Occipital lobe (tissue), 2 donors: Measurements from ENCODE around the gene POLN. TPM values are rescaled to one million over a fixed set of nuclear protein-coding genes. Genes with fewer than 3 reads are reported as not detected.

Source experiments
- DNase-seq: peaks from one replicate; lab custom pipeline; 2025; lab: John Stamatoyannopoulos, UW
- total RNA-seq: library from RNA; depleted of rRNA; stranded (reverse); fragments of >200 nt; gene quantifications from one replicate; pipeline ENCODE4 v1.2.3, GENCODE V29; 2014

POLN gene
- total RNA-seq, 1 donor from 2014 or later: 7.8 TPM

DNA sequence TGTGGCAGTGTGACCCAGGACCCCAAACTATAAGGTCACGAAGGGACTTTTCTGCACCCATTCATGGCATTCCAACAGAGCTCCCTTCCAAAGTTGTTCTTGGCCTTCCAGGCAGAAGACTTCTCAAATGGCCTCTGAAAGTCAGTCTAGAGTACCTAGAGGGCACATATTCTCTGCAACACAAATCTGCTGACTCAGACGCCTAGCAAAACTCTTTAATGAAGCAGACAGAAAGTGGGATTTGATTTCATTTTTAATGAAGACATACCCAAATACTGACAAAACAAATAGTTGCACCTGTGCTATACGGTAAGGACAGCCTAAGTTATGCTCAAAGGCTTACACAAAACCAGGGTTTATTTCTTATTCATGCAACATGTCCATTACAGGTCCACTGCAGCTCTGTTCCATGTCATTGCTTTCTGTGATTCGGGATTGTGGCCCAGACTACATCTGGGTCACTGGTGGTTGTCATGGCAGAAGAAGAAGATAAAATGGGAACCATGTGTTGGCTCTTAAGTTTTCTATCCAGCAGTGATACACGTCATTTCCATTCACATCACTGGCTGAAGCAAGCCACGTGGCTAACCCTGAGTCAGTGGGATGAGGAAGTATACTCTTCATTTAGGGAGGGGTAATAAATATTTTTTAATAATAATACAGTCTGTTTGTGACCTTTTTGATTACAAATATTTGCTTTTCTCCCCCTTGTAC, 125.1 kb downstream of the POLN start:
- DNase-seq: no peak

DNA sequence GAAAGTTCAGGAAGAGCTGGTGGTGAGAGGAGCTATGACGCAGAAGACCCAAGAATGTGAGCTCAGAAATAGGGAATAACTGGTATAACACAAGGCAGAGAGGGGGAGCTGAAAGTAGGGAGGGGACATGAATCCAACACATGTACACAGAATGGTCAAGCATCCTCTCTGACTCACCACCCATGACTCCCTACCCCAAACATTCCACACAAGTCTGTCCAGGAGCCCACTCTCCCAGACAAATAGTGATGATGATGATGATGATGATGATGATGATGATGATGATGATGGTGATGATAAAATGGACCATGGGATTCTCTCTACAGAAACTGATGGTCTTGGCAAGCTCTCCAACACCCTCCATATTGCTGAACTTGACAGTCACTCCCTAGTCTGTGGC, 136.4 kb downstream of the POLN start:
- DNase-seq: no peak

DNA sequence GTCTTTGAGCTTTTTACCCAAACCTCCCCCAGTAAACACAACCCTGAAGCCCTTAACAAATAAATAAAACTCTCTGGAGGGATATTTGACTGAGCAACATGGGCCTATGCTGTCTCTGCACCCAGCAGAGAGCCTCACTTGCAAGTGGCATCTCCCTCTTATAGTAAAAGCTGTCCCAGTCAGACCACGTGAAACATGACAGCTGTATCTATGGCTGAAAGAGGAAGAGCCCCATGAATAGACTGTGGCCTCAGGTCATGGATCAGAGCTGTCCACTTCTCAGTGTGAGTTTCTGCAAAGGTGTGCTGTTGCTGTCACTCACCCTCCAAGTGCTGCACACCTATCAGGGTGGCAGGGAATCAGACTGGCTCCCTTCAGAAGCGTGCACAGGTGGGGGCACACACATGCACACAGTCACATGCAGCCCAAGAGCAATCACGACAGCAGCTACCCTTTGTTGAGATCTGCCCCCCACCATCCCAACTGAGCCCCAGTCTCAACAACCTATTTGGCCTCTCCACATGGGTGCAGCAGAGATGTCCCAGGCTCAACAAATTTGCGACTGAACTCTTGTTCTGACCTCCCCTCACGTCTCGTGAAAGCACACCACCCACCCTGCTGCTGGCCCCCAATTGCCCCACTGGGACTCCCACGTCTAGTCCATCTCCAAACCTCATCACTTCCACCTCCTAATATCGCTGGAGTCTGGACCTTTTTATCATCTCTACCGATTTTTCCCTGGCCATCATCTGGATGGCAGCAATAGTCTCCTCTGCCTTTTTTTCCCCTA, 137.2 kb downstream of the POLN start:
- no peak for DNase-seq

DNA sequence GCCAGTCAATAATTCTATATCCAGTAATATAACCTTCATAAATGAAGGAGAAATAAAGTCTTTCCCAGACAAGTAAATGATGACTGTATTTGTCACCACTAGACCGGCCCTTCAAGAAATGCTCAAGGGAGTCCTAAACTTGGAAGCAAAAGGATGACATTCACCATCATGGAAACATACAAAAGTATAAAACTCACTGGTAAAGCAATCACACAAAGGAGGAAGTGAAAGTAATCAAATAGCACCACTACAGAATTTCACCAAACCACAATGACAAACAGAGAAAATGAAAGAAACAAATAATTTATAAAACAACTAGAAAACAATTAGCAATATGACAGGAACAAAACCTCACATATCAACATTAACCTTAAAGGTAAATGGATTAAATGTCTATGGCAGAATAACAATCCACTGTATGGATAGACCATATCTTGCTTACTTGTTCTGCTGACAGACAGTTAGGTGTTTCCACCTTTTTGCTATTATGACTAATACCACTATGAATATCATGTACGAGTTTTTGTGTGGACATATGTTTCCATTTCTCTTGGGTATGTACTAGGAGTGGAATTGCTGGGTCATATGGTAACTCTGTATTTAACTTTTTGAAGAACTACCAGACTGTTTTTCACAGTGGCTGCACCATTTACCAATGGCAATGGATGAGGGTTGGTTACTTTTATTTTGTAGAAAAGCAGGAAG, 137.9 kb downstream of the POLN start:
- no peak for DNase-seq

DNA sequence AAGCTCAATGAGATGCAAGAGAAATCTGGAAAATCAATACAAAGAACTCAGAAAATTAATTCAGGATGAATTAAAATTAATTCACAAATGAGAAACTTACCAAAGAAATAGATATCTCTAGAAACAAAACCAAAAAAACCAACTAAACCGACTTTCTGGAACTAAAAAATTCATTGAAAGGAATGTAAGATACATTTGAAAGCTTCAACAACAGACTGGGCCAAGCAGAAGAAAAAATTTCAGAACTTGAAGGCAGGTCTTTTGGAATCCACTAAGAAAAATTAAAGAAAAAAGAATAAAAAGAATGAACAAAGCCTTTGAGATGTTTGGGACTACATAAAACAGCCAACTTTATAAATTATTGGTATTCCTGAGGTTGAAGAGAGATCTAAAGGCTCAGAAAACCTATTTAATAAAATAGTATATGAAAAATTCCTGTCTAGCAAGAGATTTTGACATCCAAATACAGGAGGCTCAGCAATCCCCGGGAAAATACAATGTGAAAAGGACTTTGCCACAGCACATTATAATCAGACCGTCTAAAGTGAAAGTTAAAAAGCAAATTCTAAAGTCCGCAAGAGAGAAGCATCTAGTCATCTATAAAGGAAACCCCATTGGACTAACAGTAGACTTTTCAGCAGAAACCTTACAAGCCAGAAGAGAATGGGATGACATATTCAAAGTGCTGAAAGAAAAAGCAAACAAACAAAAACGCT, 138.6 kb downstream of the POLN start:
- no peak for DNase-seq

DNA sequence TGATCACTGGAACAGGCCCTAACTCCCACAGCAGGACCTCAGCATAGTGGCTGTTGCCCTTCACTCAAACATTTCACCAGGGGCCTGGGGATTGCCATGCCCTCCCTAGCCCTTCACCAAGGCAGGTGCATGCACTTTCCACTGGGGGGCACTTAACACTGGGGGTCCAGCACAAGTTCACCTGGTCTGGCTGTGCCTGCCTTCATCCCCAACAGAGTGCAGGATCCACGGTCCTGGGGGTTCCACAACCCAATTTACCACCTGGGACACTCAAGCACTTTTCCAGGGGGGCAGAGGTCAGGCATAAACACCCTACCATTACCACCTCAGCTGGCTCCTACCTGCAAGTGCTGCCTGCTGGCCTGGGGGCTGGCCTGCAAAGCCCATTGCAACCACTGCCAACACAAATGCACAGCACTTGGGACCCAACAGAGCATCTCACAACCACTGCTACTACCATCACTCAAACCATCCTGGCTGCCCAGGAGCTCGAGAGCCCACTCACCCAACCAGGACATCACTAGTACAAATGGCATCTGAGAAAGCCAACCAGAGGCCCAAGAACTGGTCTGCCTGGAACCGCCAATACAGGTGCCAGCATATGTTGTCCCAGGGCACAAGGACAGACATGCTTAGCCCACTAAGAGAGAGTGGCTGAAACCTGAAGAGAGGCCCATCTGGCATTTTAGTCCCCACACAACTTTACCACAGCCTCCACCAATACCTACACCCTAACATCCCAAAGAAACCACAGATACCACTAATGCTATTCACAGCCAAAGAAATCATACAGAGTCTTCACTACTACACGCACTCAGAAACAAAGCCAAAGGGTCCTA, 139.7 kb downstream of the POLN start:
- no peak for DNase-seq

DNA sequence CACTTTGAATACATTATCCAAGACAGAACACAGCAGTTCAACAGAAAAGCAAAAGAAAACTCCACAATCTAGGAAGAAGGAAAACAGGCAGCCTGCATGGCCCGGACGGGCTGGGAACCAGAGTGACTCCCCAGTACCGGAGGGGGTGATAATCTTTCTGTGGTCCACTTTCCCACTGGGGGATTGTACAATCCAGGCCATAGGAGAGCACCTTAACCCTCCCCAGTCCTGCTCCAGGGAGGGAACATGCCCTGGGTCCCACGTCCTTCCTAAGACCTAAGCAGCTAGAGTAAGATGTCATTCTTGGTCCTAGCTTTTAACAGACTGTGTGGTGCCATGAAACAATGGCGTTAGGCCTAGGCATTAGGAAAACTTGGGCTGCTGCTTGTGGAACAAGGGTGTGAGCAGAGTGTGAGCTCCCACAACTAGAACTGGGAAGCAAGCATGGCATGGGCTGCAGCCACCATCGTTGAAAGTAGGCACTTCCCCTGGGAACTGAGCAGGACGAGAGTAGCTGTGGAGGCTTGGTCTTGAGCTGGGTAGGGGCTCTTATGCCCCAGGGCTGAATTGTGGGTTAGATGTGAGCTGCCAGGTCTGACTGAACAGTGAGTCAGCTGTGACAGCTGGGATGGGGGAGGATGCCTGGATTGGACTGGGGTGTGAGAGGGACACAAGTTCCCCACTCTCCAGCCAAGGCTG, 140.4 kb downstream of the POLN start:
- DNase-seq: no peak

DNA sequence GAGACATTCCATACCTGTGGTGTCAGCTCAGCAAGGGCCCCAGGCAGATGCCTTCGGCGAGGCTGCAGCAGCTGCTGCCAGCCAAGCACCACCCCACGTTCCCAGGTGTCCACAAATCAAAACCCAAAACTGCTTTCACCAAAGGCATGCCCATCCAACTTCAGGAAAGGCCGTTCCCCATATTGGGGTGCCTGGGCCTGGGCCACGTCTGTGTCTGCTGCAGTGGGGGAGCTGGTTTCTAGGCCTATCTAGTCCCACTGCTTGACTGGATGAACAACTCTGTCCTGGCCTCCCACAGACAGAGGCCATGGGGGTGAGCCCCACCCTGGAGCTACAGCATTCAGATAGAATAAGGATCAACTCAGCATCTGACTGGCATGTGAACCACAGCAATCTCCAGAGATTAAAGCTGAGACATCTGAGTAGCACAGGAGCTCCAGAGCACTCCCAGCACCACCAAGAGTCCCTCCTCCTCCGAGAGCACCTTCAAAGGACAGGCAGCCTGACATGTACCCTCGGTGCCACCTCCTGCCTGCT, 145.8 kb downstream of the POLN start:
- DNase-seq: no peak

DNA sequence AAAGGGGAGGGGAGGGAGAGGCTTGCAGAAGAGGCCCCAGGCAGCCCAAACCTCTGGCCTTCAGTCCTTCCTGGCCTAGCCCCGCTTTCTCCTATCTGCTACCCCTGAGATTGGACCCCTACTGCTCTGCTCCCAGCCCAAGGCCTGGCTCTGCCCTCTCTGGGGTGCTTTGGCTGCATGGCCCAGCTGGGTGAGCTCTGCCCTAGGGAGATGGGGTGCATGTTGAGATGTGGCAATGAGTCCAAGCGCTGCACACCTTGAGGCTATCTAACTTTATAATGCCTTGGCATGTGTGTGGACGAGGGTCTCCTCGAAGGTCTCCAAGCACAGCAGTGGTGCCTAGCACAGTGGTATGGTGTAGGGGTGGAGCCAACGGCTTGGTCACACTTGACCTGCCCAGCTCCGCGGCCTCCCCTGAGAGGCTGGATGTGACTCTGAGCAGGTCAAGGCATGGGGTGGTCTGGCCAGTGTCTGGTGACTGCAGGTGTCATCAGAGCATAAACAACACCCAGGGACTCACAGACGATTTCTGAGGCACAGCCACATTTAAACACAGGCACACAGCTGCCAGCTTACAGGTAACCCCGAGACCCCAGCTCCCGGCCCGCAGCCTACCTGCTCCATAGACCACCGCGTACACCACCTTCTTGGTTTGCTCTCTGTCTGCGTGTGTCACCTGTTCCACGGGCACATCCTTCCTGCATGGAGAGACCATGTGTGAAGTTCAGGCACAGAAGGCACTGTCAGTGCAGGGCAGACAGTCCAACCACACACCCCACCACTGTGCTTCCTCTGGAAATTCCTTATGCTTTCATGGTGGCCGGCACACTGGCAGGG, 146.5 kb downstream of the POLN start:
- no peak for DNase-seq

DNA sequence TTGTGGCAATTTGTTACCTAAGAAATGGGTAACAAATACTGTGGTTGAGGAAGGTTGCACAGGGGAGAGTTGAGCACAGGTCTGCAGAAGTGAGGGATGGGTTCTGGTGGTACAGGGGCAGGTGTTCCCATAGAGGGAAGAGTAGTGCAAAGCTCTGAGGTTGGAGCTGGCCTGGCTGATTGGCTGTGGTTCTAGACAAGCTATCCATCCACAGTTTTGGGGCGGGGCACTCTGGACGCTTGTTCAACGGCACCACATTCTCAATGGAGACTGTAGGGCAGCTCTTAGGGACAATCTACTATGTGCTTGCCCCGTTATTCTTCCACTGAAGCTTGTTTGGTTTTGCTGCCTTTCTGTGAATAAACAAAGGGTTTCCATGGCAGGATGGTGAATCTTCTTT, 147.4 kb downstream of the POLN start:
- no peak for DNase-seq

DNA sequence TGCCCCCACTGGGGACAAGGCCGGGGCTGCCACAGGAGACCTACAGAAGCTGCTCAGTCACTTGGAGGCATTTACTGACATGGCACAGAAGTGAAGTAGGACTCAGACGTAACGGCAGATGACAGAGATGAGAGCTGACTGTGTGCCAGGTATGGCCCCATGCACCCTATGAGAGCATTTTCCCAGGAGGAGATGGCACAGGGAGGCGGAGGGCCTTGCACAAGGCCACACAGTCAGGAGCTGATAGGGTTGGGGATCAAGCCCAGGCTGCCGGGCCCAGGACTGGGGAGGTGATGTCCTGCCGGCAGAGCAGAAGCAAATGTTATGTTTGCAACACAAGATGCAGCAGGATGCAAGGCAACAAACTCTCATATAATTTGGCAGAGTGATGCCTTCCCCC, 148.7 kb downstream of the POLN start:
- DNase-seq: no peak

DNA sequence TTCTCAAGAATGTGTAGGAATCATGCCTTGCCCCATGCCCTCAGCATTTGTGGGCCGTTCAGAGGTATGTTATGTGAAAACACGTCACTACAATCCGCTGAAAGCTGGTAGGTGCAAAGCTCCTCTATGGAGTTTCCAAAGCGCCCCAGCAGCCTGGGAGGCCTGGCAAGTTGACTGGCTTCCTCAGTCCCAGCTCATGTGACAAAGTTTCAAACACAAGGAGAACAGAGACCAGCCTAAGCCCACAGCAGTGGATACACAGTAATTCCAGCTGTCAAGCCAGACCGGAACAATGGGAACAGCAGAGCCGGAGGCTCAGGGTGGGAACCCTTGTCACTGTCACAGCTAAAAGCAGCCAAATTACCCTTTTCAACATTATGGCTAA, 149.3 kb downstream of the POLN start:
- DNase-seq: no peak

DNA sequence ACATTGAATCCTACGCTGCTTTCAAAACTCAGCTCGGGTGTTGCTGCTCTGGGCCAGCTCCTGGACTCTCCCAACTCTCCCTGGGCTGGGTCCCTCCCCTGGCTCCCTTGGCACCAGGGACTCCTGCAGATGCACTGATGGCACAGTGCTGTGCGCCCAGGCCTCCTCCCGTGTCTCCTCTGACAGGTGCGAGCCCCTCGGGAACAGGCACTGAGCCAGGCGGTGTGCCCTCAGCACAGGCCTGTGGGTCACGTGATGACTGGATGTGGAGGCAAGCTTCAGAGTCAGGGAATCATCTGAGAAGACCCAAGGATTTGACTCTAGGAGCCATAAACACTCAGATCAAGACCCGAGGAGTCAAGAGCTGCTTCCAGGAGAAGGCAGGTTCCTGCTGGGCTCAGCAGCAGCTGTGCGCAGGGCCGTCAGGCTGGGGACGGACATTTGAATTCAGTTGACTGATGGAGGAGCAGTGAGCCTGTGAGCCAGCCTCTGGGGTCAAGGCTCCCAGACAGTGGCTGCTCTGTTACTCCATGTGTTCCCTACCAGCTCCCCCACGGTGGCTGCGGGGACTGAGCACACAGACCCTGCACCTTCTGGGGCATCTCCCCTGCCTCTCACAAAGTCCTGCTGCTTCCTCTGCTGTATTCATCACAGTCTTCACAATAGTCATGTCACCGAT, 149.8 kb downstream of the POLN start:
- DNase-seq: no peak

DNA sequence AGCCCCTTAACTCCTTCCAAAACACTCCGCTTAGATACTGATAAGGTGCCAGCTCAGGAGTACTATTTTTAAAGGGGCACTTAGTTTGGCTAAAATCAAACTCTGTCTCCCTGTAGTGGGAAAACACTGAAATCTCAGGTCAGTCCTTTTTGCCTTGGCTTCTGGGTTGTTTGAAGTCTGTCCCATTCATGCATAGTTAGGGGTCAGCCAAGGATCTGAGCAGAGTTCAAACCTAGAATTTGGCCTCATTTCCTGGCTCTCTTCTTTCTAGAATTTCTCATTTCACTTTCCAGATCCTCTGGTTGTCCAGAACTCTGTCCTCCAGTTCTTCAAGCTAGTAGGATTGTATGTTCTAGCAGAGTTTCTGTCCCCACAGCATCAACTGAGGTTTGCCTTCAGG, 151.3 kb downstream of the POLN start:
- no peak for DNase-seq

DNA sequence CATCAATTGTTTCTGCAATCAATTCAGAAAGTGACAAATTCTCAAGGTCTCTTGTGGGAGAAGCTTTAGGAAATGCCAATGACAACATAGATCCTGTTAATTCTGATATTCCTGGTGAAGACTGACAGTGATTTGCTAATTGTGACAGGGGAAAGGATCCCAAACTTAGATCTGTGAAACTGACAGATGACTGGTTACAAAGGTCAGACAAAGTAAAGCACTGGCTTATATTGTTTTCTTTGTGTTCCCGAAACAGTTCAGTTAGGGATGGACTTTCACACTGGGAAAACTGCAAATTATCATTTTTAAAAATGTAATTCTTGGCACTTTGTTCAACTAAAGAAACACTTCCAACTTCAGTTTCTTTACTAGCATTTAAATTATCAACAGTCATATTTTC, 152.7 kb downstream of the POLN start:
- no peak for DNase-seq

DNA sequence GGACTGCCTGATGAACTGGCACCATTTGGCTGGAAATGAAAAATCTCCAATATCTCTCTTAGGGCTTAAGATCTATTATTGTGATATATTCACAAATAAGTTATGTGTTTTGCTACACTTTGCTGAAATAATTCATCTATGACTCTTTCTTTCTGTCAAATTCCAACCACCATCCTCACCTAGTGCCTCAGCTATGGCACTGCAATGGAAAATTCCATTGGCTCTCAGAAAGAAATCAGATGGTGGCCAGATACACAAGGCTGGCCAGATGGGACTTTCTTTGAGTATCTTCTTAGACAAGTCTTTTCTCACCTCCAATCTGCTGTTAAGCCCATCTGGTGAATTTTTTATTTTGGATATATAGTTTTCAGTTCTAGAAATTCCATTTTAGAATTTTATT, 154.8 kb downstream of the POLN start:
- no peak for DNase-seq

DNA sequence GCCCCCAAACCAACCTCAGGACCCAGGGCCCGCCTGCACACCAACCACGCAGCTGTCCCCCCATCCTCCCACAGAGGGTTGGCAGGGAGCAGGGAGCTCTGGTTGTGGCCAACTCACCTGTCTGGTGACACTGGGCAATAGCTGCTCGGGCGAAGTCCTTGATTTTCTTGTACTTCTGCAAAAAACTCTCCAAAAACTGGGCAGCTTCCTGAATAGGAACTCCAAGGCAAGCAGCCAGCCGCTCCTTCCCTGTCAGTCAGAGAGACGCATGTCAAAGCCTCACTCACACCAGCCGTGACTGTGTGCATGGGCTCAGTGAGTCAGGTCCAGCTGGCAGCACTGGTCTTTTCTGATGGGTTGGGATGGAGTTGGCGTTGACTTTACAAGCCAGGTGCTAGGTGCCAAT, 156.4 kb downstream of the POLN start:
- no peak for DNase-seq

DNA sequence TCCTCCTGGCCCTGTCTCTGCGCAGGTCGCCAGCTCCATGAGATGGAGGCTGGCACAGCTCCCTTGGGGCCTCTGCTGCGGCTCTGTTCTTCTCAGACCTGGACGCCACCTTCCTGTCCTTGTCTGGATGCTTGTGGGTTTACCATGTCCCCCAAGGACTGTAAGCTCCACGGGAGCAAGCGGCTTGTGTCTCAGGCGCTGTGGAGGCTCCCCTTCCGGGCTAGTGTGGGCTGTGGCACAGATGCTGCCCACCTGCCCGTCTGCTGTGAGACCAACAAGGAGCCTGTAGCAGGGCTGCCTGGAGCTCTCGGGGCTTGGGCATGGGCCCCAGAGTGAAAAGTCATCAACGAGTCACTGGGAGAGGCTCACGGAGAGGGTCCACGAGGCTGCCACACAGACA, 157.6 kb downstream of the POLN start:
- no peak for DNase-seq

DNA sequence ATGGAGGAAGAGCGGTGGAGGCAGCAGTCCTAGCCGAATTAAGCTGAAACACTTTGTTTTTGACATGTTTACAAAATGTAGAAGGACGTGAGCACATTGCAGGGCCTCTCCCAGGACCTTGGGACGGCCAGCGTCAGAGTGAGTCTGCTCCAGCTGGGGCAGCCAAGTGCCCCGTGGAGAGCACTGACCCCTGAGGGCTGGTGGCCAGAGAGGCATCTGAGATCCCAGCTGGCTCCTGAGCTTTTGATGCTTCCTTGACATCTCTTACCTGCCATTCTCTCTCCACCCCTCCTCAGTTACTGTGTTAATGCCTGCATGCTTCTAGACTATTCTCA, 158.1 kb downstream of the POLN start:
- no peak for DNase-seq
